Endothelial cell of umbilical vein (primary cell): ENCODE data around the gene CAMTA1. TPM values are rescaled to one million over a fixed set of nuclear protein-coding genes. Genes with fewer than 3 reads are reported as not detected.

Experiments
- BruUV-seq: library from RNA; stranded (reverse); fragments of 400-500 nt; replicated peaks from 2 replicates; lab custom pipeline; 2021; lab: Mats Ljungman, UMichigan
- CTCF ChIA-PET: fragments of 300-600, 350-600 bp; sonication (Branson Sonifier 250); formaldehyde crosslinking; loops from one replicate; lab custom pipeline; 2021; ENCODE audit warnings: antibody characterized with exemption, inconsistent platforms; lab: Charles Lee
- POLR2A ChIA-PET: fragments of 300-600, 350-600 bp; sonication (Branson Sonifier 250); formaldehyde crosslinking; loops from one replicate; lab custom pipeline; 2021; ENCODE audit warnings: antibody characterized with exemption, inconsistent platforms; lab: Charles Lee
- DNase-seq: peaks from one replicate; pipeline ENCODE4 v3.0.0-alpha.2; 2011; ENCODE audit warnings: low read depth, low spot score
- FAIRE-seq: peaks from 2 replicates; lab custom pipeline; 2011; peaks lifted over from hg19 to GRCh38; lab: Jason Lieb, UNC
- H2AFZ ChIP-seq: 2 replicates; pipeline ENCODE4 v1.6.0; 2012; ENCODE audit warnings: low read depth, low read length, control low read depth, inconsistent platforms
- H3K27ac ChIP-seq: 2 replicates; pipeline ENCODE4 v1.5.1; 2011; ENCODE audit warnings: low read depth, mild to moderate bottlenecking, control low read depth, low read length, moderate library complexity; ENCODE audit not compliant: insufficient read depth
- H3K27me3 ChIP-seq, 2 experiments: 2 replicates each; pipeline versions ENCODE4 v1.6.0 to v1.6.1; 2011; ENCODE audit warnings: low read length in 2 of 2, mixed read lengths in 1 of 2; ENCODE audit not compliant: control insufficient read depth in 2 of 2, insufficient read depth in 2 of 2
- H3K36me3 ChIP-seq, 2 experiments: 2 replicates in 1 of 2; 3 replicates in 1 of 2; pipeline ENCODE4 v1.5.1; 2011; ENCODE audit warnings: low read length in 2 of 2, mild to moderate bottlenecking in 1 of 2, moderate library complexity in 1 of 2; ENCODE audit not compliant: control insufficient read depth in 2 of 2, insufficient read depth in 2 of 2; ENCODE audit errors: extremely low read depth in 1 of 2
- H3K4me1 ChIP-seq: 3 replicates; pipeline ENCODE4 v1.5.1; 2011; ENCODE audit warnings: mild to moderate bottlenecking, low read length; ENCODE audit not compliant: control insufficient read depth, insufficient read depth; ENCODE audit errors: extremely low read depth
- H3K4me2 ChIP-seq: 2 replicates; pipeline ENCODE4 v1.6.1; 2011; ENCODE audit warnings: low read length, control low read depth, mixed read lengths; ENCODE audit not compliant: insufficient read depth
- H3K4me3 ChIP-seq, 3 experiments: fragments of 200-600 bp in 1 of 3; sonication (generic), shearing (Covaris generic) in 1 of 3; replicated peaks in 1 of 3; 2 replicates each; pipeline ENCODE4 v1.5.1; 2011 to 2016; ENCODE audit warnings: control low read depth in 3 of 3, low read length in 3 of 3, mild to moderate bottlenecking in 2 of 3, inconsistent platforms in 1 of 3, low read depth in 1 of 3, moderate library complexity in 1 of 3; ENCODE audit not compliant: insufficient read depth in 1 of 3
- H3K79me2 ChIP-seq: 2 replicates; pipeline ENCODE4 v1.6.0; 2012; ENCODE audit warnings: low read length, inconsistent platforms; ENCODE audit not compliant: control insufficient read depth, insufficient read depth
- H3K9ac ChIP-seq: replicated peaks from 2 replicates; pipeline ENCODE3; 2011; ENCODE audit warnings: low read length, control low read depth; ENCODE audit not compliant: insufficient read depth; ENCODE audit errors: extremely low read depth
- H3K9me1 ChIP-seq: replicated peaks from 3 replicates; pipeline ENCODE4 v1.6.0; 2011; ENCODE audit warnings: mild to moderate bottlenecking, low read length; ENCODE audit not compliant: control insufficient read depth, insufficient read depth; ENCODE audit errors: extremely low read depth
- H3K9me3 ChIP-seq: replicated peaks from 2 replicates; pipeline ENCODE4 v1.5.1; 2012; ENCODE audit warnings: low read length, inconsistent platforms; ENCODE audit not compliant: control insufficient read depth, insufficient read depth
- H4K20me1 ChIP-seq: replicated peaks from 2 replicates; pipeline ENCODE3; 2011; ENCODE audit warnings: mild to moderate bottlenecking, low read length; ENCODE audit not compliant: control insufficient read depth, insufficient read depth; ENCODE audit errors: extremely low read depth
- EZH2 ChIP-seq: IDR thresholded peaks from 2 replicates; pipeline ENCODE4 v1.6.1; 2012; ENCODE audit warnings: borderline replicate concordance, low read depth, mild to moderate bottlenecking, moderate library complexity, low read length, inconsistent platforms; ENCODE audit not compliant: severe bottlenecking
- FOS ChIP-seq: IDR thresholded peaks from 2 replicates; pipeline ENCODE4 v1.6.1; 2011; ENCODE audit warnings: mild to moderate bottlenecking, low read length, moderate library complexity, borderline replicate concordance; ENCODE audit not compliant: insufficient read depth
- GATA2 ChIP-seq: IDR thresholded peaks from 2 replicates; pipeline ENCODE4 v1.7.0; 2011; ENCODE audit warnings: low read depth, mild to moderate bottlenecking, moderate library complexity, mixed read lengths, low read length; ENCODE audit not compliant: insufficient read length, insufficient read depth
- JUN ChIP-seq: IDR thresholded peaks from 2 replicates; pipeline ENCODE4 v1.6.1; 2011; ENCODE audit warnings: borderline replicate concordance, low read depth; ENCODE audit not compliant: insufficient read length, insufficient read depth
- MYC ChIP-seq: IDR thresholded peaks from one replicate; pipeline ENCODE4 v1.6.1; 2011; ENCODE audit warnings: mild to moderate bottlenecking, low read depth, low read length
- POLR2A ChIP-seq: IDR thresholded peaks from 2 replicates; pipeline ENCODE4 v1.6.1; 2012; ENCODE audit warnings: low read depth, mild to moderate bottlenecking, control low read depth, low read length
- POLR2AphosphoS5 ChIP-seq: IDR thresholded peaks from 2 replicates; pipeline ENCODE4 v1.6.1; 2012; ENCODE audit warnings: low read depth, mild to moderate bottlenecking, control low read depth, low read length, moderate library complexity; ENCODE audit not compliant: insufficient read depth
- dilution Hi-C: fragments of 300-500 bp; cut with MboI; formaldehyde crosslinking; loops from one replicate; pipeline ENCODE4 v1.15.0; 2019; ENCODE audit warnings: low sequenced_read_pairs; ENCODE audit not compliant: extremely low pct_ligation_motif_present
- intact Hi-C: fragments of 100-400 bp; cut with micrococcal nuclease; formaldehyde crosslinking; loops from one replicate; pipeline ENCODE4 v1.10.0; 2022
- polyA plus RNA-seq, 4 experiments: library from polyadenylated mRNA; depleted of rRNA in 3 of 4; stranded (reverse) in 3 of 4; unstranded in 1 of 4; fragments of >200 nt; gene quantifications; 2 replicates each; pipeline versions ENCODE4 v1.2.1 to v1.2.3, GENCODE V29; 2011 to 2012; ENCODE audit warnings: missing spikeins in 1 of 4
- total RNA-seq: library from RNA; stranded (reverse); gene quantifications from 2 replicates; pipeline ENCODE4 v1.2.3, GENCODE V29; 2021
- TF ChIP-seq, protein P1 (sequence below), 2 donors: IDR thresholded peaks; 1 replicate in 1 of 2; 2 replicates in 1 of 2; pipeline ENCODE4 v1.5.1; 2011; ENCODE audit warnings: low read length in 2 of 2, mild to moderate bottlenecking in 2 of 2, moderate library complexity in 2 of 2, control low read depth in 1 of 2, inconsistent platforms in 1 of 2, low read depth in 1 of 2; ENCODE audit not compliant: insufficient read depth in 1 of 2; ENCODE audit errors: extremely low read depth in 1 of 2
- TF ChIP-seq, protein P2 (sequence below): IDR thresholded peaks from 2 replicates; pipeline ENCODE4 v1.6.1; 2011; ENCODE audit not compliant: insufficient read depth, insufficient read length

CAMTA1 gene
- total and polyA plus RNA-seq, 2 donors (not counting 3 experiments of a cell fraction or from before 2014, with no cell fraction given), result 50.8 to 92.7 TPM

DNA sequence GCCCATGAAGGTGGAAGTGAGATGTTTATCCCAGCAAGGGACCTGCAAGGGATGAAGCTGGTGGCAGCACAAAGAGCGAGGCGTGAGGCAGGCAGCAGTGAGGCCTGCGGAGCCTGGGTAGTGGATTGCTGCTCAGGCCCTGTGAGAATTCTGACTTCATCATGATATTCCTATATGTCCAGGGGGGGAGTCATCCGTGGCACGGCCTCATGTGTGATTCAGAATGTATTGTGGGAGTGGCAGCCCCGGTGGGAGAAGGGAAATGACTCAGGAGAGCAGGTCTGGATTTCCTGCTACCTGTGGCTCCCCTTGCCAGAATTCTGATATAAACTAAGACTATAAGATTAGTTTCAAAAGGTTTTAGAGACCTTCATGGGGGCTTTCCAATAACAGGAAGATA is 240.9 kb downstream of the CAMTA1 start:
- ChIA-PET POLR2A (no interaction called here), CTCF (interaction anchor here (0.8 to 2.3 kb wide), 3 partner anchors 16 to 621 kb away, joined by 3 to 11 read pairs (median 8); no protein-coding TSS in a partner anchor)
- Histone ChIP-seq H3K27me3 (no peaks in the 10 kb centered on the region), H3K9me3 (no peaks in the 10 kb centered on the region), H3K4me1 (no peaks in the 10 kb centered on the region), H3K36me3 (no peaks in the 10 kb centered on the region), H4K20me1 (no peaks in the 10 kb centered on the region), H3K4me2 (no peak overlapping the region), H3K27ac (no peak overlapping the region), H3K9ac (no peak overlapping the region), H3K79me2 (no peaks in the 10 kb centered on the region), H3K9me1 (no peaks in the 10 kb centered on the region), H3K4me3 (no peak overlapping the region), H2AFZ (no peak overlapping the region)
- FAIRE-seq (no peak), DNase-seq (no peak)
- intact Hi-C loops, result no loop called here
- dilution Hi-C loops, result no loop called here
- TF ChIP-seq POLR2A (no peak), EZH2 (no peak), POLR2AphosphoS5 (no peak), MYC (no peak), JUN (no peak), GATA2 (no peak), FOS (no peak)
- TF ChIP-seq, protein P1, sequence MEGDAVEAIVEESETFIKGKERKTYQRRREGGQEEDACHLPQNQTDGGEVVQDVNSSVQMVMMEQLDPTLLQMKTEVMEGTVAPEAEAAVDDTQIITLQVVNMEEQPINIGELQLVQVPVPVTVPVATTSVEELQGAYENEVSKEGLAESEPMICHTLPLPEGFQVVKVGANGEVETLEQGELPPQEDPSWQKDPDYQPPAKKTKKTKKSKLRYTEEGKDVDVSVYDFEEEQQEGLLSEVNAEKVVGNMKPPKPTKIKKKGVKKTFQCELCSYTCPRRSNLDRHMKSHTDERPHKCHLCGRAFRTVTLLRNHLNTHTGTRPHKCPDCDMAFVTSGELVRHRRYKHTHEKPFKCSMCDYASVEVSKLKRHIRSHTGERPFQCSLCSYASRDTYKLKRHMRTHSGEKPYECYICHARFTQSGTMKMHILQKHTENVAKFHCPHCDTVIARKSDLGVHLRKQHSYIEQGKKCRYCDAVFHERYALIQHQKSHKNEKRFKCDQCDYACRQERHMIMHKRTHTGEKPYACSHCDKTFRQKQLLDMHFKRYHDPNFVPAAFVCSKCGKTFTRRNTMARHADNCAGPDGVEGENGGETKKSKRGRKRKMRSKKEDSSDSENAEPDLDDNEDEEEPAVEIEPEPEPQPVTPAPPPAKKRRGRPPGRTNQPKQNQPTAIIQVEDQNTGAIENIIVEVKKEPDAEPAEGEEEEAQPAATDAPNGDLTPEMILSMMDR (IDR thresholded peaks at IDR 0.05; ENCODE audit: extremely low read depth in 1 of 2, insufficient read depth in 1 of 2, low read depth in 1 of 2, low read length in 2 of 2), result no peak
- TF ChIP-seq, protein P2, sequence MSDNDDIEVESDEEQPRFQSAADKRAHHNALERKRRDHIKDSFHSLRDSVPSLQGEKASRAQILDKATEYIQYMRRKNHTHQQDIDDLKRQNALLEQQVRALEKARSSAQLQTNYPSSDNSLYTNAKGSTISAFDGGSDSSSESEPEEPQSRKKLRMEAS, result no peak
- no TSS peak for BruUV-seq
